ENCODE measurements around the gene AGAP3. TPM values are rescaled to one million over a fixed set of nuclear protein-coding genes. Genes with fewer than 3 reads are reported as not detected.

The AGAP3 gene
- total RNA-seq, 1 experiment from 2014 or later: 103 TPM

DNA sequence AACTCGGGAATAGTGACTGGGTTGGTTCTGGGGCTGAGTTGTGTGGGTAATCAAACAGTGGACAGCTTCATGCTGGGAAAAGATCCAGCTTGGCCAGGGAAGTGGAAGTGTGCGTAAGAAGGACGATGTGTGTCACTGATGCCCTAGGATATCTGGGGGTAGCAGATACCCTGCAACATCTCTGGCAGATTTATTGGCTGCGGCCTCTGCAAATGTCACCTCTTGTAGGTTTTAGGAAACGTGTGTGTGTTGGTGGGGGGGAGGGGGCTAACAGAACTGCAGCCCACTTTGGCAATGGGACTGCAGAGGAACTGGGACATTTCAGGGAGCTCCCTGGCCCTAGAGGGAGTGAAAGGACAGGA lies 965 bp upstream of the AGAP3 start:
- DNase-seq (ENCODE audit: low read depth, low spot score) (no peak), ATAC-seq (no peak)
- peak overlapping the region; percentile 83 for H3K27ac ChIP-seq (ENCODE audit: low read length)
- TF ChIP-seq SIN3A (IDR thresholded peaks at IDR 0.05; ENCODE audit: borderline replicate concordance, insufficient read depth, low read depth, low read length) (no peak), TCF7L2 (IDR thresholded peaks at IDR 0.05; ENCODE audit: low read depth, low read length) (no peak), POLR2AphosphoS5 (IDR thresholded peaks at IDR 0.05; ENCODE audit: low read depth, low read length) (no peak)
- TF ChIP-seq, protein P1, sequence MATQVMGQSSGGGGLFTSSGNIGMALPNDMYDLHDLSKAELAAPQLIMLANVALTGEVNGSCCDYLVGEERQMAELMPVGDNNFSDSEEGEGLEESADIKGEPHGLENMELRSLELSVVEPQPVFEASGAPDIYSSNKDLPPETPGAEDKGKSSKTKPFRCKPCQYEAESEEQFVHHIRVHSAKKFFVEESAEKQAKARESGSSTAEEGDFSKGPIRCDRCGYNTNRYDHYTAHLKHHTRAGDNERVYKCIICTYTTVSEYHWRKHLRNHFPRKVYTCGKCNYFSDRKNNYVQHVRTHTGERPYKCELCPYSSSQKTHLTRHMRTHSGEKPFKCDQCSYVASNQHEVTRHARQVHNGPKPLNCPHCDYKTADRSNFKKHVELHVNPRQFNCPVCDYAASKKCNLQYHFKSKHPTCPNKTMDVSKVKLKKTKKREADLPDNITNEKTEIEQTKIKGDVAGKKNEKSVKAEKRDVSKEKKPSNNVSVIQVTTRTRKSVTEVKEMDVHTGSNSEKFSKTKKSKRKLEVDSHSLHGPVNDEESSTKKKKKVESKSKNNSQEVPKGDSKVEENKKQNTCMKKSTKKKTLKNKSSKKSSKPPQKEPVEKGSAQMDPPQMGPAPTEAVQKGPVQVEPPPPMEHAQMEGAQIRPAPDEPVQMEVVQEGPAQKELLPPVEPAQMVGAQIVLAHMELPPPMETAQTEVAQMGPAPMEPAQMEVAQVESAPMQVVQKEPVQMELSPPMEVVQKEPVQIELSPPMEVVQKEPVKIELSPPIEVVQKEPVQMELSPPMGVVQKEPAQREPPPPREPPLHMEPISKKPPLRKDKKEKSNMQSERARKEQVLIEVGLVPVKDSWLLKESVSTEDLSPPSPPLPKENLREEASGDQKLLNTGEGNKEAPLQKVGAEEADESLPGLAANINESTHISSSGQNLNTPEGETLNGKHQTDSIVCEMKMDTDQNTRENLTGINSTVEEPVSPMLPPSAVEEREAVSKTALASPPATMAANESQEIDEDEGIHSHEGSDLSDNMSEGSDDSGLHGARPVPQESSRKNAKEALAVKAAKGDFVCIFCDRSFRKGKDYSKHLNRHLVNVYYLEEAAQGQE (IDR thresholded peaks at IDR 0.05; ENCODE audit: insufficient read depth in 1 of 2, low read depth in 2 of 2, low read length in 1 of 2): no peak
- TF ChIP-seq, protein P2, sequence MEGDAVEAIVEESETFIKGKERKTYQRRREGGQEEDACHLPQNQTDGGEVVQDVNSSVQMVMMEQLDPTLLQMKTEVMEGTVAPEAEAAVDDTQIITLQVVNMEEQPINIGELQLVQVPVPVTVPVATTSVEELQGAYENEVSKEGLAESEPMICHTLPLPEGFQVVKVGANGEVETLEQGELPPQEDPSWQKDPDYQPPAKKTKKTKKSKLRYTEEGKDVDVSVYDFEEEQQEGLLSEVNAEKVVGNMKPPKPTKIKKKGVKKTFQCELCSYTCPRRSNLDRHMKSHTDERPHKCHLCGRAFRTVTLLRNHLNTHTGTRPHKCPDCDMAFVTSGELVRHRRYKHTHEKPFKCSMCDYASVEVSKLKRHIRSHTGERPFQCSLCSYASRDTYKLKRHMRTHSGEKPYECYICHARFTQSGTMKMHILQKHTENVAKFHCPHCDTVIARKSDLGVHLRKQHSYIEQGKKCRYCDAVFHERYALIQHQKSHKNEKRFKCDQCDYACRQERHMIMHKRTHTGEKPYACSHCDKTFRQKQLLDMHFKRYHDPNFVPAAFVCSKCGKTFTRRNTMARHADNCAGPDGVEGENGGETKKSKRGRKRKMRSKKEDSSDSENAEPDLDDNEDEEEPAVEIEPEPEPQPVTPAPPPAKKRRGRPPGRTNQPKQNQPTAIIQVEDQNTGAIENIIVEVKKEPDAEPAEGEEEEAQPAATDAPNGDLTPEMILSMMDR (IDR thresholded peaks at IDR 0.05): no peak
- H3K27me3 ChIP-seq (ENCODE audit: control insufficient read depth, insufficient read depth, low read length): no peaks in the 10 kb centered on the region
- H3K4me1 ChIP-seq (ENCODE audit: control insufficient read depth, insufficient read depth, low read length): peaks cover 40% of the 10 kb centered on the region
- H3K4me3 ChIP-seq (ENCODE audit: low read depth in 2 of 2, low read length in 2 of 2): peak overlapping the region; percentile 63 to 93
- in situ Hi-C loops (cut with HindIII; ENCODE audit: low pct_unique_long_range_greater_than_20kb, low sequenced_read_pairs) (no loop called here), intact Hi-C loops (cut with micrococcal nuclease; ENCODE audit: unreplicated experiment) (no loop called here)
- no peaks in the 10 kb centered on the region; the same call in 1 of the 2 replicates for H3K36me3 ChIP-seq (ENCODE audit: control insufficient read depth, insufficient read depth, low read length)
- POLR2A ChIA-PET: interaction anchor here (1.2 kb wide), 1 partner anchor 24 kb away, joined by 6 read pairs; no protein-coding TSS in a partner anchor
- no TSS peak for BruUV-seq (replicated peaks)
- CTCF ChIA-PET: interaction anchor here (1.1 kb wide), 1 partner anchor 17 kb away, joined by 3 read pairs; no protein-coding TSS in a partner anchor
- H3K9me3 ChIP-seq (ENCODE audit: control insufficient read depth, insufficient read depth, low read depth, low read length): no peaks in the 10 kb centered on the region

DNA sequence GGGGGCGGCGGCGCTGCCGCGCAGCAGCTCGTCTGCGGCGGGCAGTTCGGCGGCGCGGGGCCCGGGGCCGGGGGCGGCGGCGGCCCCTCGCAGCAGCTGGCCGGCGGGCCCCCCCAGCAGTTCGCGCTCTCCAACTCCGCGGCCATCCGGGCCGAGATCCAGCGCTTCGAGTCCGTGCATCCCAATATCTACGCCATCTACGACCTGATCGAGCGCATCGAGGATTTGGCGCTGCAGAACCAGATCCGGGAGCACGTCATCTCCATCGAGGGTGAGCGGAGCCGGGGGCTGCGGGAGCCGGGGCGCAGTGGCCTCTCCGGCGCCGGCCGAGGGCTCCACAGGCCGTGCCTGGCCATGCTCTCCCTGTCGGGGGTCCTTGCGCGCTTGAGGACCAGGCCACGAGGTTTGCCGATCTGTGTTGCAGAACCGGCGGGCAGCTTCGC lies 548 bp downstream of the AGAP3 start:
- POLR2A ChIA-PET: no interaction called here
- no peaks in the 10 kb centered on the region for H3K27me3 ChIP-seq (ENCODE audit: control insufficient read depth, insufficient read depth, low read length)
- H3K4me3 ChIP-seq (ENCODE audit: low read depth in 2 of 2, low read length in 2 of 2): peak overlapping the region; percentile 88 to 93
- intact Hi-C loops (cut with micrococcal nuclease; ENCODE audit: unreplicated experiment) (no loop called here), in situ Hi-C loops (cut with HindIII; ENCODE audit: low pct_unique_long_range_greater_than_20kb, low sequenced_read_pairs) (no loop called here)
- CTCF ChIA-PET: no interaction called here
- H3K27ac ChIP-seq (ENCODE audit: low read length): peak overlapping the region; percentile 77
- TF ChIP-seq SIN3A (IDR thresholded peaks at IDR 0.05; ENCODE audit: borderline replicate concordance, insufficient read depth, low read depth, low read length) (no peak), POLR2AphosphoS5 (IDR thresholded peaks at IDR 0.05; ENCODE audit: low read depth, low read length) (no peak), TCF7L2 (IDR thresholded peaks at IDR 0.05; ENCODE audit: low read depth, low read length) (no peak)
- TF ChIP-seq, protein P1 (IDR thresholded peaks at IDR 0.05; ENCODE audit: insufficient read depth in 1 of 2, low read depth in 2 of 2, low read length in 1 of 2): no peak
- TF ChIP-seq, protein P2 (IDR thresholded peaks at IDR 0.05): no peak
- H3K9me3 ChIP-seq (ENCODE audit: control insufficient read depth, insufficient read depth, low read depth, low read length): no peaks in the 10 kb centered on the region
- no peak for DNase-seq (ENCODE audit: low read depth, low spot score)
- no TSS peak for BruUV-seq (replicated peaks)
- peaks cover 44% of the 10 kb centered on the region for H3K4me1 ChIP-seq (ENCODE audit: control insufficient read depth, insufficient read depth, low read length)
- H3K36me3 ChIP-seq (ENCODE audit: control insufficient read depth, insufficient read depth, low read length): no peaks in the 10 kb centered on the region; the same call in 1 of the 2 replicates
- ATAC-seq: no peak

All from Panc1 (cell line).